GM23248 (cell line): ENCODE results near the gene IL1RAPL2.

Experiments used
- EZH2 ChIP-seq: fragments of 200-600 bp; sonication (generic); IDR thresholded peaks from 2 replicates; pipeline ENCODE4 v1.6.1; 2018; ENCODE audit warnings: antibody characterized with exemption, mild to moderate bottlenecking; ENCODE audit not compliant: insufficient read depth, poor library complexity, severe bottlenecking
- EZH2phosphoT487 ChIP-seq: fragments of 200-600 bp; sonication (generic); IDR thresholded peaks from 2 replicates; pipeline ENCODE4 v1.6.1; 2018; ENCODE audit warnings: antibody characterized with exemption, moderate library complexity, mild to moderate bottlenecking, low read depth; ENCODE audit not compliant: insufficient read depth

DNA sequence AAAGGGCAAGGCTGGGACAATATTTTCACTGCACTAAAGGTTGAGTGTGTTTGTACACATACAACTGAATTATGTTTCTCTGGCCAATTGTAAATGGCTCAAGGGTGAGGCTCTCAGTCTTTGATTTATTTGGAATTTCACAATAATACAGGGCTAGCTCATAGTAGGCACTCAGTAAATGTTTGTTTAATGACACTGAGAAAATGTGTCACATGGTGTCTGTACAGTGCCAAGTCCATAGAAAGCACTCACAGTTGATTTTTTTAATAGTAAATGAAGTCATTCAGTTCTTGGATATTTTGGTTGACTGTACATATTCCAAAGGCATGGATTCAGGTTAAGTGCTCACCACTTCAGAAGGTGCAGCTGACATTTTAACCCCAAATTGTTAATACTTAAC is 176.4 kb downstream of the IL1RAPL2 start:
- no peak for TF ChIP-seq EZH2phosphoT487
- TF ChIP-seq EZH2 = no peak
